ENCODE data around the gene PDPK1.
"Not testable (repeated sequence)": the region's sequence is repeated elsewhere in the genome, so short reads cannot be mapped to it uniquely, and the experiment has no call there.

The PDPK1 gene

GRCh38 chr16:2575839-2576238 lies 38.0 kb downstream of the PDPK1 start:
- not testable (repeated sequence) for H3K27me3 ChIP-seq (ENCODE audit: insufficient read depth, low read length, poor library complexity, severe bottlenecking); H2AFZ ChIP-seq (ENCODE audit: low read length); H3K79me2 ChIP-seq (ENCODE audit: insufficient read depth, low read length); H3F3A ChIP-seq (ENCODE audit: low read depth); H3K4me3 ChIP-seq (ENCODE audit: low read length, poor library complexity, severe bottlenecking); H4K20me1 ChIP-seq (ENCODE audit: insufficient read depth, low read length, poor library complexity, severe bottlenecking); H3K36me3 ChIP-seq (ENCODE audit: insufficient read depth, low read length); H3K4me1 ChIP-seq (ENCODE audit: insufficient read depth, low read length, poor library complexity, severe bottlenecking); H3K9ac ChIP-seq (ENCODE audit: low read depth, low read length, poor library complexity, severe bottlenecking); H3K9me2 ChIP-seq (replicated peaks; ENCODE audit: low read depth, low read length); H3K4me2 ChIP-seq (ENCODE audit: low read depth, low read length, poor library complexity, severe bottlenecking); H3K9me3 ChIP-seq (ENCODE audit: insufficient read depth, low read depth, low read length)

GRCh38 chr16:2577044-2577443 lies 39.2 kb downstream of the PDPK1 start:
- not testable (repeated sequence) for H3K9ac ChIP-seq (ENCODE audit: low read depth, low read length, poor library complexity, severe bottlenecking); H3F3A ChIP-seq (ENCODE audit: low read depth); H3K9me2 ChIP-seq (replicated peaks; ENCODE audit: low read depth, low read length); H3K4me2 ChIP-seq (ENCODE audit: low read depth, low read length, poor library complexity, severe bottlenecking); H3K9me3 ChIP-seq (ENCODE audit: insufficient read depth, low read depth, low read length); H3K4me1 ChIP-seq (ENCODE audit: insufficient read depth, low read length, poor library complexity, severe bottlenecking); H3K36me3 ChIP-seq (ENCODE audit: insufficient read depth, low read length); H2AFZ ChIP-seq (ENCODE audit: low read length); H3K79me2 ChIP-seq (ENCODE audit: insufficient read depth, low read length); H3K27me3 ChIP-seq (ENCODE audit: insufficient read depth, low read length, poor library complexity, severe bottlenecking); H4K20me1 ChIP-seq (ENCODE audit: insufficient read depth, low read length, poor library complexity, severe bottlenecking); H3K4me3 ChIP-seq (ENCODE audit: low read length, poor library complexity, severe bottlenecking)

- H3K9me3 ChIP-seq (ENCODE audit: insufficient read depth, low read depth, low read length); H3K27me3 ChIP-seq (ENCODE audit: insufficient read depth, low read length, poor library complexity, severe bottlenecking); H3K4me2 ChIP-seq (ENCODE audit: low read depth, low read length, poor library complexity, severe bottlenecking); H3K4me3 ChIP-seq (ENCODE audit: low read length, poor library complexity, severe bottlenecking); H3K4me1 ChIP-seq (ENCODE audit: insufficient read depth, low read length, poor library complexity, severe bottlenecking); H3K79me2 ChIP-seq (ENCODE audit: insufficient read depth, low read length); H3F3A ChIP-seq (ENCODE audit: low read depth); H3K36me3 ChIP-seq (ENCODE audit: insufficient read depth, low read length); H3K9ac ChIP-seq (ENCODE audit: low read depth, low read length, poor library complexity, severe bottlenecking); H2AFZ ChIP-seq (ENCODE audit: low read length); H3K9me2 ChIP-seq (replicated peaks; ENCODE audit: low read depth, low read length); H4K20me1 ChIP-seq (ENCODE audit: insufficient read depth, low read length, poor library complexity, severe bottlenecking): not testable (repeated sequence)
These were observed 41.1 kb downstream of the PDPK1 start for GRCh38 chr16:2578905-2579304.

GRCh38 chr16:2580143-2580542 lies 42.3 kb downstream of the PDPK1 start:
- H3K4me2 ChIP-seq (ENCODE audit: low read depth, low read length, poor library complexity, severe bottlenecking); H3K36me3 ChIP-seq (ENCODE audit: insufficient read depth, low read length); H3K4me3 ChIP-seq (ENCODE audit: low read length, poor library complexity, severe bottlenecking); H4K20me1 ChIP-seq (ENCODE audit: insufficient read depth, low read length, poor library complexity, severe bottlenecking); H3K9me3 ChIP-seq (ENCODE audit: insufficient read depth, low read depth, low read length); H3F3A ChIP-seq (ENCODE audit: low read depth); H3K79me2 ChIP-seq (ENCODE audit: insufficient read depth, low read length); H3K27me3 ChIP-seq (ENCODE audit: insufficient read depth, low read length, poor library complexity, severe bottlenecking); H2AFZ ChIP-seq (ENCODE audit: low read length); H3K9ac ChIP-seq (ENCODE audit: low read depth, low read length, poor library complexity, severe bottlenecking); H3K9me2 ChIP-seq (replicated peaks; ENCODE audit: low read depth, low read length); H3K4me1 ChIP-seq (ENCODE audit: insufficient read depth, low read length, poor library complexity, severe bottlenecking): not testable (repeated sequence)

- H3K4me1 ChIP-seq (ENCODE audit: insufficient read depth, low read length, poor library complexity, severe bottlenecking); H3K27me3 ChIP-seq (ENCODE audit: insufficient read depth, low read length, poor library complexity, severe bottlenecking); H3K9me3 ChIP-seq (ENCODE audit: insufficient read depth, low read depth, low read length); H2AFZ ChIP-seq (ENCODE audit: low read length); H3K9ac ChIP-seq (ENCODE audit: low read depth, low read length, poor library complexity, severe bottlenecking); H4K20me1 ChIP-seq (ENCODE audit: insufficient read depth, low read length, poor library complexity, severe bottlenecking); H3K9me2 ChIP-seq (replicated peaks; ENCODE audit: low read depth, low read length); H3K36me3 ChIP-seq (ENCODE audit: insufficient read depth, low read length); H3F3A ChIP-seq (ENCODE audit: low read depth); H3K79me2 ChIP-seq (ENCODE audit: insufficient read depth, low read length); H3K4me3 ChIP-seq (ENCODE audit: low read length, poor library complexity, severe bottlenecking); H3K4me2 ChIP-seq (ENCODE audit: low read depth, low read length, poor library complexity, severe bottlenecking): not testable (repeated sequence)
These were observed 43.0 kb downstream of the PDPK1 start for GRCh38 chr16:2580818-2581217.

All from Loucy (cell line).